B cell (primary cell): ENCODE results near the gene HIPK2.

Source experiments
- CTCF ChIP-seq: fragments of 200-600 bp; IDR thresholded peaks from one replicate; pipeline ENCODE4 v1.8.0; 2022; ENCODE audit warnings: antibody characterized with exemption, mild to moderate bottlenecking
- EZH2 ChIP-seq: IDR thresholded peaks from 2 replicates; pipeline ENCODE4 v1.6.1; 2012; ENCODE audit warnings: borderline replicate concordance, low read depth, mild to moderate bottlenecking, moderate library complexity, low read length; ENCODE audit not compliant: insufficient read depth, poor library complexity, severe bottlenecking

- no peak for TF ChIP-seq CTCF
- no peak for TF ChIP-seq EZH2
Measured at GRCh38 chr7:139718141-139718540, 59.7 kb downstream of the HIPK2 start.
